Measurements from ENCODE around the gene CDCA7L. TPM values are rescaled to one million over a fixed set of nuclear protein-coding genes. Genes with fewer than 3 reads are reported as not detected.
A peak's percentile ranks its signal among the peaks of the same experiment; 100 is the strongest.
"Not testable (repeated sequence)": the region's sequence is repeated elsewhere in the genome, so short reads cannot be mapped to it uniquely, and the experiment has no call there.

Gene CDCA7L
- polyA plus RNA-seq, 1 donor (not counting 4 experiments of a cell fraction or from before 2014, with no cell fraction given) = 31.8 TPM

DNA sequence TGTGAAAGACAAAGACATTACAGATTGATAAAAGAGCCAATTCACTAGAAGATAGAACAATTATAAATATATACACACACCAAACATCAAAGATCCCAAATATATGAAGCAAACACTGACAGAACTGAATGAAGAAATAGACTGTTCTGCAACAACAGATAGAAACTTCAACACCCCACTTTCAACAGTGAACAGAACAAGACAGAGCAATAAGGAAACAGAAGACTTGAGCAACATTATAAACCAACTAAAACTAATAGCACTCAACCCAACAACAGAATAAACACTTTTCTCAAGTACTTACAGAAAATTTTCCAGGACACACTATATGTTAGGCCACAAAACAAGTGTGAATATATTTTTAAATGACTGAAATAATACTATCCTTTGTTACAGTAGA, 10.9 kb downstream of the CDCA7L start:
- Histone ChIP-seq H3K27me3 (ENCODE audit: control insufficient read depth, extremely low read depth, insufficient read depth, low read length) (no peaks in the 10 kb centered on the region), H3K4me2 (ENCODE audit: control insufficient read depth, extremely low read depth, insufficient read depth, low read depth, low read length) (no peak overlapping the region), H2AFZ (ENCODE audit: control insufficient read depth, low read length) (no peak overlapping the region), H3K9me1 (ENCODE audit: control insufficient read depth, extremely low read depth, insufficient read depth, low read length) (no peaks in the 10 kb centered on the region), H3K79me2 (ENCODE audit: control insufficient read depth, insufficient read depth, low read length) (peaks cover 39% of the 10 kb centered on the region), H3K9ac (ENCODE audit: control insufficient read depth, extremely low read depth, insufficient read depth, low read length) (no peak overlapping the region), H3K9me3 (ENCODE audit: control insufficient read depth, low read depth, low read length) (no peaks in the 10 kb centered on the region), H3K4me1 (ENCODE audit: control insufficient read depth, extremely low read depth, insufficient read depth, low read length) (peaks cover 4% of the 10 kb centered on the region), H4K20me1 (ENCODE audit: control insufficient read depth, extremely low read depth, insufficient read depth, low read length) (no peaks in the 10 kb centered on the region), H3K36me3 (ENCODE audit: control insufficient read depth in 2 of 2, extremely low read depth in 1 of 2, insufficient read depth in 2 of 2, low read length in 2 of 2) (peaks cover 0 to 10% of the 10 kb centered on the region in 2 experiments), H3K27ac (ENCODE audit: control insufficient read depth, insufficient read depth, low read length) (no peak overlapping the region), H3K4me3 (ENCODE audit: control insufficient read depth in 2 of 3, extremely low read depth in 1 of 3, insufficient read depth in 2 of 3, low read depth in 1 of 3, low read length in 3 of 3) (no peak overlapping the region)
- TF ChIP-seq EZH2 (IDR thresholded peaks at IDR 0.05; ENCODE audit: low read length) = no peak
- TF ChIP-seq, protein P1, sequence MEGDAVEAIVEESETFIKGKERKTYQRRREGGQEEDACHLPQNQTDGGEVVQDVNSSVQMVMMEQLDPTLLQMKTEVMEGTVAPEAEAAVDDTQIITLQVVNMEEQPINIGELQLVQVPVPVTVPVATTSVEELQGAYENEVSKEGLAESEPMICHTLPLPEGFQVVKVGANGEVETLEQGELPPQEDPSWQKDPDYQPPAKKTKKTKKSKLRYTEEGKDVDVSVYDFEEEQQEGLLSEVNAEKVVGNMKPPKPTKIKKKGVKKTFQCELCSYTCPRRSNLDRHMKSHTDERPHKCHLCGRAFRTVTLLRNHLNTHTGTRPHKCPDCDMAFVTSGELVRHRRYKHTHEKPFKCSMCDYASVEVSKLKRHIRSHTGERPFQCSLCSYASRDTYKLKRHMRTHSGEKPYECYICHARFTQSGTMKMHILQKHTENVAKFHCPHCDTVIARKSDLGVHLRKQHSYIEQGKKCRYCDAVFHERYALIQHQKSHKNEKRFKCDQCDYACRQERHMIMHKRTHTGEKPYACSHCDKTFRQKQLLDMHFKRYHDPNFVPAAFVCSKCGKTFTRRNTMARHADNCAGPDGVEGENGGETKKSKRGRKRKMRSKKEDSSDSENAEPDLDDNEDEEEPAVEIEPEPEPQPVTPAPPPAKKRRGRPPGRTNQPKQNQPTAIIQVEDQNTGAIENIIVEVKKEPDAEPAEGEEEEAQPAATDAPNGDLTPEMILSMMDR (optimal IDR thresholded peaks at IDR 0.05 in 1 of 3, IDR thresholded peaks at IDR 0.05 in 1 of 3, conservative IDR thresholded peaks at IDR 0.05 in 1 of 3; ENCODE audit: extremely low read depth in 1 of 3, insufficient read depth in 2 of 3, low read length in 3 of 3) = no peak
- FAIRE-seq (peak; percentile 20), DNase-seq (ENCODE audit: low read depth, low spot score) (no peak)
- dilution Hi-C loops (cut with MboI; ENCODE audit: extremely low pct_ligation_motif_present, low sequenced_read_pairs) = no loop called here

DNA sequence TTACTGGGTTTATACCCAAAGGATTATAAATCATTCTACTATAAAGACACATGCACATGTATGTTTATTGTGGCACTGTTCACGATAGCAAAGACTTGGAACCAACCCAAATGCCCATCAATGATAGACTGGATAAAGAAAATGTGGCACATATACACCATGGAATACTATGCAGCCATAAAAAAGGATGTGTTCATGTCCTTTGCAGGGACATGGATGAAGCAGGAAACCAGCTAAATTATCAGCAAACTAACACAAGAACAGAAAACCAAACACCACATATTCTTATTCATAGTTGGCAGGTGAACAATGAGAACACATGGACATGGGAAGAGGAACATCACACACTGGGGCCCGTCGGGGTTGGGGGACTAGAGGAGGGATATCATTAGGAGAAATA, 12.4 kb downstream of the CDCA7L start:
- H3K27ac ChIP-seq (ENCODE audit: control insufficient read depth, insufficient read depth, low read length); H2AFZ ChIP-seq (ENCODE audit: control insufficient read depth, low read length); H3K9me3 ChIP-seq (ENCODE audit: control insufficient read depth, low read depth, low read length); H3K4me1 ChIP-seq (ENCODE audit: control insufficient read depth, extremely low read depth, insufficient read depth, low read length); H4K20me1 ChIP-seq (ENCODE audit: control insufficient read depth, extremely low read depth, insufficient read depth, low read length); H3K4me2 ChIP-seq (ENCODE audit: control insufficient read depth, extremely low read depth, insufficient read depth, low read depth, low read length); dilution Hi-C loops (cut with MboI; ENCODE audit: extremely low pct_ligation_motif_present, low sequenced_read_pairs); FAIRE-seq; H3K9me1 ChIP-seq (ENCODE audit: control insufficient read depth, extremely low read depth, insufficient read depth, low read length); H3K36me3 ChIP-seq (ENCODE audit: control insufficient read depth in 2 of 2, extremely low read depth in 1 of 2, insufficient read depth in 2 of 2, low read length in 2 of 2); DNase-seq (ENCODE audit: low read depth, low spot score); H3K4me3 ChIP-seq (ENCODE audit: control insufficient read depth in 2 of 3, extremely low read depth in 1 of 3, insufficient read depth in 2 of 3, low read depth in 1 of 3, low read length in 3 of 3); H3K27me3 ChIP-seq (ENCODE audit: control insufficient read depth, extremely low read depth, insufficient read depth, low read length); H3K9ac ChIP-seq (ENCODE audit: control insufficient read depth, extremely low read depth, insufficient read depth, low read length): not testable (repeated sequence)
- peaks cover 33% of the 10 kb centered on the region for H3K79me2 ChIP-seq (ENCODE audit: control insufficient read depth, insufficient read depth, low read length)

DNA sequence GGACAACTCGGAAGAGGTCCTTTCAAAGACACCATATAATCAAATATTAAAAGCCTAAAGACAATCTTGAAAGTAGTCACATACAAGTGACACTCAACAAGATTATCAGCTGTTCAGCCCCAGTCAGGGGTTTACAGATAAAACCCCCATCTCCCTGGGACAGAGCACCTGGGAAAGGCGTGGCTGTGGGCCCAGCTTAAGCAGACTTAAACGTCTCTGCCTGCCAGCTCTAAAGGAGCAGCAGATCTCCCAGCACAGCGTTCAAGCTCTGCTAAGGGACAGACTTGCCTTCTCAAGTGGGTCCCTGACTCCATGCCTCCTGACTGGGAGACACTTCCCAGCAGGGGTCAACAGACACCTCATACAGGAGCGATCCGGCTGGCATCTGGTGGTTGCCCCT, 18.0 kb downstream of the CDCA7L start:
- Histone ChIP-seq H3K27ac (ENCODE audit: control insufficient read depth, insufficient read depth, low read length) (no peak overlapping the region), H3K9ac (ENCODE audit: control insufficient read depth, extremely low read depth, insufficient read depth, low read length) (no peak overlapping the region), H3K36me3 (ENCODE audit: control insufficient read depth in 2 of 2, extremely low read depth in 1 of 2, insufficient read depth in 2 of 2, low read length in 2 of 2) (no peaks in the 10 kb centered on the region), H3K9me3 (ENCODE audit: control insufficient read depth, low read depth, low read length) (no peaks in the 10 kb centered on the region), H3K79me2 (ENCODE audit: control insufficient read depth, insufficient read depth, low read length) (peaks cover 16% of the 10 kb centered on the region), H3K9me1 (ENCODE audit: control insufficient read depth, extremely low read depth, insufficient read depth, low read length) (no peaks in the 10 kb centered on the region), H3K4me3 (ENCODE audit: control insufficient read depth in 2 of 3, extremely low read depth in 1 of 3, insufficient read depth in 2 of 3, low read depth in 1 of 3, low read length in 3 of 3) (no peak overlapping the region), H3K27me3 (ENCODE audit: control insufficient read depth, extremely low read depth, insufficient read depth, low read length) (no peaks in the 10 kb centered on the region), H3K4me2 (ENCODE audit: control insufficient read depth, extremely low read depth, insufficient read depth, low read depth, low read length) (no peak overlapping the region), H4K20me1 (ENCODE audit: control insufficient read depth, extremely low read depth, insufficient read depth, low read length) (no peaks in the 10 kb centered on the region), H3K4me1 (ENCODE audit: control insufficient read depth, extremely low read depth, insufficient read depth, low read length) (peaks cover 5% of the 10 kb centered on the region), H2AFZ (ENCODE audit: control insufficient read depth, low read length) (no peak overlapping the region)
- TF ChIP-seq, protein P1 (optimal IDR thresholded peaks at IDR 0.05 in 1 of 3, IDR thresholded peaks at IDR 0.05 in 1 of 3, conservative IDR thresholded peaks at IDR 0.05 in 1 of 3; ENCODE audit: extremely low read depth in 1 of 3, insufficient read depth in 2 of 3, low read length in 3 of 3) = no peak
- TF ChIP-seq EZH2 (IDR thresholded peaks at IDR 0.05; ENCODE audit: low read length) = no peak
- no peak for DNase-seq (ENCODE audit: low read depth, low spot score)
- FAIRE-seq = no peak
- dilution Hi-C loops (cut with MboI; ENCODE audit: extremely low pct_ligation_motif_present, low sequenced_read_pairs) = no loop called here

All from keratinocyte (primary cell).